ENCODE results near the gene RBM24. TPM values are rescaled to one million over a fixed set of nuclear protein-coding genes. Genes with fewer than 3 reads are reported as not detected.

RBM24 gene
- total and polyA plus RNA-seq, 9 of the 15 experiments (the other 6 are each of a cell fraction or from before 2014, with no cell fraction given) = not detected

GRCh38 chr6:17311595-17312311, 30.6 kb downstream of the RBM24 start (continued):
- TF ChIP-seq ZNF431 (CRISPR knock-in tag; IDR thresholded peaks at IDR 0.05) (no peak), ARHGAP35 (IDR thresholded peaks at IDR 0.05; ENCODE audit: partially characterized antibody) (no peak), POLR2AphosphoS5 (IDR thresholded peaks at IDR 0.05; ENCODE audit: control insufficient read depth, insufficient read depth, low read depth, low read length) (no peak), BCOR (IDR thresholded peaks at IDR 0.05) (no peak), TEAD2 (tag; IDR thresholded peaks at IDR 0.05) (no peak), SIN3A (IDR thresholded peaks at IDR 0.05; ENCODE audit: borderline replicate concordance in 2 of 2, control insufficient read depth in 1 of 2, low read depth in 2 of 2, low read length in 2 of 2) (no peak), KLF1 (tag; IDR thresholded peaks at IDR 0.05) (no peak), BACH1 (tag; IDR thresholded peaks at IDR 0.05) (peak; percentile 88), DACH1 (IDR thresholded peaks at IDR 0.05; ENCODE audit: partially characterized antibody) (no peak), RBBP5 (IDR thresholded peaks at IDR 0.05; ENCODE audit: borderline replicate concordance, insufficient read depth, low read length, poor library complexity, severe bottlenecking) (no peak), ZNF274 (IDR thresholded peaks at IDR 0.05; ENCODE audit: borderline replicate concordance, low read depth, low read length) (no peak), ZBTB43 (CRISPR knock-in tag; IDR thresholded peaks at IDR 0.05) (no peak), TFE3 (CRISPR knock-in tag; IDR thresholded peaks at IDR 0.05) (no peak), ZNF384 (IDR thresholded peaks at IDR 0.05; ENCODE audit: low read depth, low read length) (no peak), MAFK (IDR thresholded peaks at IDR 0.05; ENCODE audit: low read length) (peak; percentile 82), TRIM24 (IDR thresholded peaks at IDR 0.05) (peak; percentile 61 to 78; a peak in 2 of 4 replicates), RBM22 (IDR thresholded peaks at IDR 0.05; ENCODE audit: low read depth, low read length, poor library complexity, severe bottlenecking) (no peak), CBX3 (IDR thresholded peaks at IDR 0.05; ENCODE audit: borderline replicate concordance in 1 of 2, low read length in 2 of 2) (peak in 1 of 2 experiments; percentile 67; a peak in 2 of 3 replicates), NR4A1 (CRISPR knock-in tag; IDR thresholded peaks at IDR 0.05) (no peak), NR4A1 (tag; IDR thresholded peaks at IDR 0.05) (peak; percentile 39; the same call in 1 of the 2 replicates), PHF8 (IDR thresholded peaks at IDR 0.05; ENCODE audit: borderline replicate concordance, low read length) (no peak), ETV6 (IDR thresholded peaks at IDR 0.05; ENCODE audit: borderline replicate concordance in 1 of 2, low read depth in 2 of 2, low read length in 1 of 2) (no peak), ETV6 (CRISPR knock-in tag; IDR thresholded peaks at IDR 0.05; ENCODE audit: borderline replicate concordance) (no peak), KLF13 (tag; IDR thresholded peaks at IDR 0.05; ENCODE audit: borderline replicate concordance, low read depth) (no peak), ZNF830 (CRISPR knock-in tag; IDR thresholded peaks at IDR 0.05) (no peak)
